MM.1S (cell line): ENCODE results near the gene THAP12.

Experiments
- DNase-seq: peaks from one replicate; pipeline ENCODE4 v3.0.0-alpha.2; 2015
- H2AFZ ChIP-seq: fragments of 300-600 bp; sonication (generic); 2 replicates; pipeline ENCODE4 v1.6.0; 2016; ENCODE audit warnings: antibody characterized with exemption, low read length
- H3F3A ChIP-seq: fragments of 300-600 bp; sonication (generic); 2 replicates; pipeline ENCODE4 v1.6.1; 2016; ENCODE audit warnings: mild to moderate bottlenecking, antibody characterized with exemption, low read length, moderate library complexity, mixed read lengths; ENCODE audit not compliant: insufficient read depth
- H3K27ac ChIP-seq: fragments of 300-600 bp; sonication (generic); 2 replicates; pipeline ENCODE4 v1.5.1; 2016; ENCODE audit warnings: mild to moderate bottlenecking, low read length
- H3K27me3 ChIP-seq: fragments of 300-600 bp; sonication (generic); replicated peaks from 2 replicates; pipeline ENCODE4 v1.6.0; 2016; ENCODE audit warnings: low read length; ENCODE audit not compliant: insufficient read depth
- H3K36me3 ChIP-seq: fragments of 300-600 bp; sonication (generic); replicated peaks from 2 replicates; pipeline ENCODE4 v1.6.1; 2016; ENCODE audit warnings: mild to moderate bottlenecking, low read length, mixed read lengths; ENCODE audit not compliant: insufficient read depth
- H3K4me1 ChIP-seq: fragments of 300-600 bp; sonication (generic); 2 replicates; pipeline ENCODE4 v1.6.1; 2016; ENCODE audit warnings: low read length, mixed read lengths
- H3K4me2 ChIP-seq: fragments of 300-600 bp; sonication (generic); 2 replicates; pipeline ENCODE4 v1.6.0; 2016; ENCODE audit warnings: low read depth, low read length
- H3K4me3 ChIP-seq: fragments of 300-600 bp; sonication (generic); 2 replicates; pipeline ENCODE4 v1.5.1; 2016; ENCODE audit warnings: low read length, mixed read lengths
- H3K79me2 ChIP-seq: fragments of 300-600 bp; sonication (generic); 2 replicates; pipeline ENCODE4 v1.6.1; 2016; ENCODE audit warnings: mixed run types, low read length, mixed read lengths
- H3K9ac ChIP-seq: fragments of 300-600 bp; sonication (generic); 2 replicates; pipeline ENCODE4 v1.6.1; 2016; ENCODE audit warnings: low read length, mixed read lengths
- H3K9me2 ChIP-seq: fragments of 300-600 bp; sonication (generic); replicated peaks from 2 replicates; pipeline ENCODE4 v1.6.1; 2016; ENCODE audit warnings: mild to moderate bottlenecking, low read length, mixed read lengths; ENCODE audit not compliant: insufficient read depth
- H3K9me3 ChIP-seq: fragments of 300-600 bp; sonication (generic); replicated peaks from 2 replicates; pipeline ENCODE4 v1.6.1; 2016; ENCODE audit warnings: mild to moderate bottlenecking, low read length, mixed read lengths; ENCODE audit not compliant: insufficient read depth
- H4K20me1 ChIP-seq: fragments of 300-600 bp; sonication (generic); 2 replicates; pipeline ENCODE4 v1.6.1; 2016; ENCODE audit warnings: mild to moderate bottlenecking, low read length, moderate library complexity, mixed read lengths; ENCODE audit not compliant: insufficient read depth
- CTCF ChIP-seq: fragments of 300-600 bp; sonication (generic); IDR thresholded peaks from 2 replicates; pipeline ENCODE4 v1.5.1; 2016; ENCODE audit warnings: antibody characterized with exemption, low read length, mixed read lengths
- EZH2 ChIP-seq: fragments of 300-600 bp; sonication (generic); optimal IDR thresholded peaks from 2 replicates; pipeline ENCODE3; 2017; ENCODE audit warnings: low read depth, mild to moderate bottlenecking, antibody characterized with exemption, low read length, mixed read lengths
- EZH2phosphoT487 ChIP-seq: fragments of 300-600 bp; sonication (generic); IDR thresholded peaks from 2 replicates; pipeline ENCODE4 v1.6.1; 2018; ENCODE audit warnings: antibody characterized with exemption, low read length

The THAP12 gene

DNA sequence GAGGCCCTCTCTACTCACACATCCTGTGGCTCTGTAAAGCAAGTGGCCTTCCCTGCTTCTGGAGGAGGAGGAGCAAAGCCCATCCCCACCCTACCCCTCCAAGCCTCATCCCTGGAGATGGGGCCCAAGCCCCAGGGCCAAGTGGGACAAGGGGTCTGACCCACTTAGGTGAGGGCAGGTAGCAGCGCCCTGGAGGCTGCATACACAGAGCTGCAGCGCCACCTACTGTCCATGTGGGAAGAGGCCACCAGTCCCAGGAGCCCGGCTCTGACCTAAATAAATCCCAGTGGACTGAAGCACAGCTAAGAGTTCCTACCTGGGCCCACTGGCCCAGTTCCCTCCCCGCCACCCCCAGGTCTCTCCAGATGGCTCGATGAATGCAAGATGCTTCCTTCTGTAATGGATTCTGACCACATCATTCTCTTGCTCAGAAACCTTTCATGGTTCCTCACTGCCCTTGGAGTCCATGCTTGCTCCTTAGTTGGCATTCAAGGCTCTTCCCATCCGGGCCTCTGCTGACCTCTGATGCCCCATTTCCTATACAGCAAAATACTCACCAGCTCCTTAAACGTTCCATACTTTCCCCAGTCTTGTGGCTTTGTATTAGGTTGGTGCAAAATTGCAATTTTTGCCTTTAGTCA is 62.1 kb downstream of the THAP12 start:
- Histone ChIP-seq H3K9me2 (no peaks in the 10 kb centered on the region), H4K20me1 (no peaks in the 10 kb centered on the region), H3K9ac (no peak overlapping the region), H3K79me2 (no peaks in the 10 kb centered on the region), H3K4me2 (no peak overlapping the region), H3K27ac (no peak overlapping the region), H3F3A (no peaks in the 10 kb centered on the region), H3K4me3 (no peak overlapping the region), H3K36me3 (no peaks in the 10 kb centered on the region), H3K27me3 (peaks cover 12% of the 10 kb centered on the region), H3K9me3 (no peaks in the 10 kb centered on the region), H2AFZ (no peak overlapping the region), H3K4me1 (no peaks in the 10 kb centered on the region)
- TF ChIP-seq EZH2phosphoT487 (no peak), EZH2 (no peak), CTCF (peak; percentile 94)
- DNase-seq = peak; percentile 77

DNA sequence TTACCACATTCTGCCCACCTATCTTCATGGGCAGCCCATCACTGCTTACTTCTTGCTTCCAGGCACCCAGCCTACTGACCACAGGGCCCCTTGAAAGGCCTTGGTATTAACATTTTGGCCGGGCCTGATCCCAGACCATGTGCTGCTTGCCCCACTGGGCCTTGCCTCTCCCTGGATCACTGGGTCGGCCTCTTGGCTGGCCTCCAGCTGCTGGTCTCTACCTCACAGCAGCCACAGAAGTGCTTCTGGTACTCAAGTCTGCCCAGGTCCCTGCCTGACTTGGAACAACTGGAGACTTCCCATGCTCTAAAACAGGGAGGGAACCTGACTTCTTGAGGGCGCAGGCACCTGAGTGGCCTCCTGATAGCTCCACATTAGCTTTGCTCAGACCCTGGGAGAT is 63.6 kb downstream of the THAP12 start:
- Histone ChIP-seq H3K9me3 (no peaks in the 10 kb centered on the region), H3K4me2 (no peak overlapping the region), H3F3A (no peaks in the 10 kb centered on the region), H3K27me3 (peaks cover 12% of the 10 kb centered on the region), H4K20me1 (no peaks in the 10 kb centered on the region), H3K4me3 (no peak overlapping the region), H3K9ac (no peak overlapping the region), H3K9me2 (no peaks in the 10 kb centered on the region), H2AFZ (no peak overlapping the region), H3K36me3 (no peaks in the 10 kb centered on the region), H3K27ac (no peak overlapping the region), H3K4me1 (no peaks in the 10 kb centered on the region), H3K79me2 (no peaks in the 10 kb centered on the region)
- TF ChIP-seq EZH2 (no peak), EZH2phosphoT487 (no peak), CTCF (no peak)
- no peak for DNase-seq

DNA sequence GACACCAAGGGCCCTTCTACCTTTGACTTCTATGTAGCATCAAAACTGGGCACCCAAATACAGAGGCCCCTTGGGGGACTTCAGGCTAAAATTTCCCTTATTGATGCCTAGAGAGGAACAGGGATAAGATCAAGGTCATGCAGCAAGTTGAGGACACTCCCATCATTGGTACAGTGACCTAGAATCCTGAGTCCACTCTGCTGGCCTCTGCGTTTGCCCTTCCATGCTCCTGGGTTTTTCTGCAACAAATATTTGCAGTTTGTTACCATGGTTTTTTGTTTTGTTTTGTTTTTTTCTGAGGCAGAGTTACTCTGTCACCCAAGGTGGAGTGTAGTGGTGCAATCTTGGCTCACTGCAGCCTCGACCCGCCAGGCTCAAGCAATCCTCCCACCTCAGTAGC is 64.2 kb downstream of the THAP12 start:
- Histone ChIP-seq H3K4me2 (no peak overlapping the region), H3K27me3 (peaks cover 12% of the 10 kb centered on the region), H2AFZ (no peak overlapping the region), H3K4me1 (no peaks in the 10 kb centered on the region), H4K20me1 (no peaks in the 10 kb centered on the region), H3K4me3 (no peak overlapping the region), H3K36me3 (no peaks in the 10 kb centered on the region), H3K9me3 (no peaks in the 10 kb centered on the region), H3K9me2 (no peaks in the 10 kb centered on the region), H3F3A (no peaks in the 10 kb centered on the region), H3K9ac (no peak overlapping the region), H3K79me2 (no peaks in the 10 kb centered on the region), H3K27ac (no peak overlapping the region)
- TF ChIP-seq EZH2phosphoT487 (no peak), EZH2 (no peak), CTCF (no peak)
- DNase-seq = no peak
